Upper lobe of right lung (tissue), 1 donor: Measurements from ENCODE around the gene TMIGD3. TPM values are rescaled to one million over a fixed set of nuclear protein-coding genes. Genes with fewer than 3 reads are reported as not detected.

ENCODE experiments used
- ATAC-seq: fragments of 200-7000 bp; cut with Tn5 transposase; one replicate; pipeline ENCODE4 v1.9.1; 2020; ENCODE audit warnings: mild to moderate bottlenecking, moderate library complexity
- DNase-seq: peaks from one replicate; pipeline ENCODE4 v3.0.0-alpha.2; 2020
- H3K27ac ChIP-seq: fragments of 200-600 bp; one replicate; pipeline ENCODE4 v1.8.0; 2022
- H3K27me3 ChIP-seq: fragments of 200-600 bp; one replicate; pipeline ENCODE4 v1.8.0; 2022; ENCODE audit warnings: mild to moderate bottlenecking
- H3K36me3 ChIP-seq: fragments of 200-600 bp; one replicate; pipeline ENCODE4 v1.8.0; 2022
- H3K4me1 ChIP-seq: fragments of 200-600 bp; one replicate; pipeline ENCODE4 v1.8.0; 2022
- H3K4me3 ChIP-seq: fragments of 200-600 bp; one replicate; pipeline ENCODE4 v1.8.0; 2022; ENCODE audit warnings: mild to moderate bottlenecking
- H3K9me3 ChIP-seq: fragments of 200-600 bp; one replicate; pipeline ENCODE4 v1.8.0; 2022
- intact Hi-C: fragments of 100-400 bp; cut with DNase I; formaldehyde crosslinking; loops from one replicate; pipeline ENCODE4 v1.11.0; 2022
- total RNA-seq: library from RNA; stranded (reverse); fragmentation: NEBNext Ultra II Directional; extraction: Animal tissue kit (Norgen Biotek cat#: 25700); gene quantifications from one replicate; pipeline ENCODE4 v1.2.1, GENCODE V29; 2021
- TF ChIP-seq, protein P1 (sequence below): fragments of 200-600 bp; IDR thresholded peaks from one replicate; pipeline ENCODE4 v1.8.0; 2022; ENCODE audit warnings: antibody characterized with exemption
- donor health status: DM: no; HTN: yes; CAD: no; lungs with severe emphysema.

Gene TMIGD3
- total RNA-seq, 1 donor from 2014 or later = 5.1 TPM

DNA sequence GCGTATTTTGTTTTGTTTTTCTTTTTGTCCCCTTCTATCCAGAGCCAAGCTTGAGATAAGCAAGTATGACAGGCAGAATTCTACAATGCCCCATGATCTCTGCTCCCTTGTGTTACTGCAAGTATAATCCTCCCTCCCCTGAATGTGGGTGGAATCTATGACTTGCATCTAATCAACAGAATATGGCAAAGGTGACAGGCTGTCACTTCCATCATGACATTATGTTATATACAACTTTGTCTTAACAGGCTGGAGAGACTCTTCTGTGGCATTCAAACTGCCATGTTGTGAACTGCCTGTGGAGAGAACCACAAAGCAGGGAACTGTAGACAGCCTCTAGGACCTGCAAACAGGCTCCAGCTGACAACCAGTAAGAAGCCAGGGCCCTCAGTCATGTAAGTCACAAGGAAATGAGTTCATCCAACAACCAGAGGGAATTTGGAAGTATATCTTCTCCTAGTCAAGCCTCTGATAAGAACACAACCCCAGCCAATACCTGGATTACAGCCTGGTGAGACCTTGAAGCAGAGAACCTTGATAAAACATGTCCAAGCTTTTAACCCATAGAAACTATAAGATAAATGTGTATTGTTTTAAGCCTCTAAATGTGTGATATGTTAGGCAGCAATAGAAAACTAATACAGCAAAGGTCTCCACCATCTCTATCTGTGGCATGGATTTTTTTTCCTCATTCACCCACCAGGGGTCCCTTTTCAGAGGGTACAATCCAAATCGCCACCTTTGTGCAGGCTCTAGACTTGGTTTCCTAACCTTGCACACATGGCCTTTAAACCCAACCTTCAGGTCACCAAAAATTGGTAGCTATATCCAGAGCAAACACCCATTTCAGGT, 35.3 kb downstream of the TMIGD3 start:
- ATAC-seq = peak; percentile 10
- no peaks in the 10 kb centered on the region for H3K9me3 ChIP-seq
- H3K4me3 ChIP-seq = no peak overlapping the region
- peaks cover 38% of the 10 kb centered on the region for H3K36me3 ChIP-seq
- TF ChIP-seq, protein P1, sequence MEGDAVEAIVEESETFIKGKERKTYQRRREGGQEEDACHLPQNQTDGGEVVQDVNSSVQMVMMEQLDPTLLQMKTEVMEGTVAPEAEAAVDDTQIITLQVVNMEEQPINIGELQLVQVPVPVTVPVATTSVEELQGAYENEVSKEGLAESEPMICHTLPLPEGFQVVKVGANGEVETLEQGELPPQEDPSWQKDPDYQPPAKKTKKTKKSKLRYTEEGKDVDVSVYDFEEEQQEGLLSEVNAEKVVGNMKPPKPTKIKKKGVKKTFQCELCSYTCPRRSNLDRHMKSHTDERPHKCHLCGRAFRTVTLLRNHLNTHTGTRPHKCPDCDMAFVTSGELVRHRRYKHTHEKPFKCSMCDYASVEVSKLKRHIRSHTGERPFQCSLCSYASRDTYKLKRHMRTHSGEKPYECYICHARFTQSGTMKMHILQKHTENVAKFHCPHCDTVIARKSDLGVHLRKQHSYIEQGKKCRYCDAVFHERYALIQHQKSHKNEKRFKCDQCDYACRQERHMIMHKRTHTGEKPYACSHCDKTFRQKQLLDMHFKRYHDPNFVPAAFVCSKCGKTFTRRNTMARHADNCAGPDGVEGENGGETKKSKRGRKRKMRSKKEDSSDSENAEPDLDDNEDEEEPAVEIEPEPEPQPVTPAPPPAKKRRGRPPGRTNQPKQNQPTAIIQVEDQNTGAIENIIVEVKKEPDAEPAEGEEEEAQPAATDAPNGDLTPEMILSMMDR = no peak
- intact Hi-C loops = no loop called here
- H3K27ac ChIP-seq = no peak overlapping the region
- peaks cover 1% of the 10 kb centered on the region for H3K4me1 ChIP-seq
- no peak for DNase-seq
- no peaks in the 10 kb centered on the region for H3K27me3 ChIP-seq

DNA sequence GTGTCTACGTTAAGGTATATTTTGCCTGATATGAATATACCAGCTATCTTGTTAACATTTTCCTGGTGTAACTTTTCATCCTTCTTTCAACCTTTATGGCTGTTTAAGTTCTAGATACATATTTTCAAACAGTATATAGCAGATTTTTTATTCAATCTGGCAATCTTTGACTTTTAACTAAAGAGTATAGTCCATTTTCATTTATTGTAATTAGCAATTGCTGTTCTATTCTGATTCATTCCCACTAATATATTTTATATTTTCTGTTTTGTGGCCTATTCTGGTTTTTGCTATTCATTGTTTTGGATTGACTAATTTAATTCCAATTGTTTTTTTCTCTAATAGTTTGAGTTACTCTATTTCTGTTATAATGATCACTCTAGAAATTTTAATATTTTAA, 37.0 kb downstream of the TMIGD3 start:
- ATAC-seq (no peak), DNase-seq (no peak)
- Histone ChIP-seq H3K9me3 (no peaks in the 10 kb centered on the region), H3K27ac (no peak overlapping the region), H3K36me3 (peaks cover 52% of the 10 kb centered on the region), H3K27me3 (no peaks in the 10 kb centered on the region), H3K4me1 (no peaks in the 10 kb centered on the region), H3K4me3 (no peak overlapping the region)
- TF ChIP-seq, protein P1 = no peak
- intact Hi-C loops = no loop called here

DNA sequence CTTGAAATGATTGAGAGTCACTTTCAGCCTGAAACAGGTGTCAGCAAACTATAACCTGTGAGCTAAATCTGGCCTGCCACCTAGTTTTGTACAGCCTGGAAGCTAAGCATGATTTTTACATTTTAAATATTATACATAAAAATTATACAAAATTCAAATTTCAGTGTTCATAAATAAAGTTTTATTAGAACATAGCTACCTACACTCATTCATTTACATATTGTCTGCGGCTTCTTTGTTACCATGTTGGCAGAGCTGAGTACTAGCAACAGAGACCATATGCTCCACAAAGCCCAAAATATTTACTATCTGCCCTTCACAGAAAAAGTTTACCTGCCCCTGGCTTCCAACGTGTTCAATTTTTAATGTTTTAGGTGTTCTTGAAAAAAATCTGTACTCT, 37.7 kb downstream of the TMIGD3 start:
- no peak overlapping the region for H3K4me3 ChIP-seq
- TF ChIP-seq, protein P1 = no peak
- H3K4me1 ChIP-seq = no peaks in the 10 kb centered on the region
- no peaks in the 10 kb centered on the region for H3K9me3 ChIP-seq
- DNase-seq (no peak), ATAC-seq (no peak)
- no peaks in the 10 kb centered on the region for H3K27me3 ChIP-seq
- peaks cover 58% of the 10 kb centered on the region for H3K36me3 ChIP-seq
- intact Hi-C loops = no loop called here
- no peak overlapping the region for H3K27ac ChIP-seq

DNA sequence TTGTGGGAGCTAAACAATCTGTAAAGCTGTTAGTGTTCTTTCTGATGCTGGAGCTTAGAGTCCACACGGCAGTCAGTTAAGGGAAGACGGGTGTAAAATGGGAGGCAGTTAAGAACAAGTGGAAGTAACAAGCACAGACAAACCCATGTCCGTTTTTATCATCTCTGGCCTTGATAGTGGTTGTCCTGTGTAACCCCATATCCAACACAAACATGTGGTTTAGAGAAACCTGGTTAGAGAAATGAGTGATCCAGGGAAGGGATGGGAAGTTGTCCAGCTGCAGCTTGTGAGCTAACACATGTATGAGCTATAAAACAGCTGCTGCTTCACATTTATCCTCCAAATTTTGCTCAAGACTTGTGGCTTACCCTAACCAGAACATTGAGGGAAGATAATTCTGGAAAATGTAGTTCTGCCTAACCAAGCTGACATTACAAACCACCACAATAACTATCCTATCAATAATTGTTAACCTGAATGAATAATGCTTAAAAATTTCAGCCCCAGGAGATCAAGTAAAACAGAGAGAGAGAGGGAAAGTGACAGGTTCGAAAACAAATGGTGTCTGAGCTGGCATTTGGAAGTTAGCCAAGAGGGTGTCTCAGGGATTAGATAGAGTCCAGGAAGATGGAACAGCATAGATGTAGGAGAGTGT, 40.3 kb downstream of the TMIGD3 start:
- TF ChIP-seq, protein P1 = no peak
- no peaks in the 10 kb centered on the region for H3K9me3 ChIP-seq
- H3K36me3 ChIP-seq = peaks cover 59% of the 10 kb centered on the region
- no peaks in the 10 kb centered on the region for H3K27me3 ChIP-seq
- intact Hi-C loops = no loop called here
- ATAC-seq (no peak), DNase-seq (no peak)
- no peak overlapping the region for H3K4me3 ChIP-seq
- no peak overlapping the region for H3K27ac ChIP-seq
- H3K4me1 ChIP-seq = no peaks in the 10 kb centered on the region

DNA sequence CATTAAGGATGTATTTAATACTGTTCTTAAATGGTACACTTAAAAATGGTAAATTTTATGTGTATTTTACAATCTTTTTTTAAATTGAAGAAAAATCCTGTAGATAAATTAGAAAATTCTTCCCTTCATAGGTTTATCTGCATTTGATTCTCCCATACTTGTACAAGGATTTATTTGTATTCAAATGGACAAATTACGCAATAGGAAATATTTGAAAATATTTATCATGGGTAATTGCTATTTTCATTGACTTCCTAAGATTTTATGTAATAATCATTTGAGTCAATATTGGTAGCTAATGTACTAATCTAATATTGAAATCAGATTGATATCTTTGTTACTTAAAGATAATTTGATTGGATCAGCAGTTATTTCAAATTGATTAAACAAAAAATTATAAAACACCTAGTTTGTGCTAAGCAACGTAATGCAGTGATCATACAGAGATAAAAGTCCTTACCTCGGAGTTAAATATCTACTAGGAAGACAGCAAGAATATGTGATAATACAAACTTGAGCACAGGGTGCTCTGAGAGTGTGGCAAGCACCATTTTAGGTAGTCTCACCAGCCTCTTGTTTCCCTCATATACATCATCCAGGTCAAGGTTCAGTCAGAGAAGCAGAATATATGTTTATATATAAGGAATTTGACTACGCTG, 40.9 kb downstream of the TMIGD3 start:
- no peak for ATAC-seq
- TF ChIP-seq, protein P1 = no peak
- H3K36me3 ChIP-seq = peaks cover 59% of the 10 kb centered on the region
- no peaks in the 10 kb centered on the region for H3K27me3 ChIP-seq
- no peak overlapping the region for H3K27ac ChIP-seq
- no peak overlapping the region for H3K4me3 ChIP-seq
- intact Hi-C loops = no loop called here
- no peak for DNase-seq
- H3K4me1 ChIP-seq = no peaks in the 10 kb centered on the region
- no peaks in the 10 kb centered on the region for H3K9me3 ChIP-seq
